Activated T-helper 17 cell treated with anti-CD3 and anti-CD28 coated beads, Interleukin-2, amount 50 U/mL, for 72 hours (primary cell): ENCODE measurements around the gene EHMT1. TPM values are rescaled to one million over a fixed set of nuclear protein-coding genes. Genes with fewer than 3 reads are reported as not detected.
"Not testable (repeated sequence)": the region's sequence is repeated elsewhere in the genome, so short reads cannot be mapped to it uniquely, and the experiment has no call there.

Experiments used
- ATAC-seq: fragments of 150-1000 bp; cut with Tn5 transposase; replicated peaks from 2 replicates; pipeline ENCODE4 v1.10.0; 2021; ENCODE audit warnings: mild to moderate bottlenecking, moderate library complexity
- H3K27ac Mint-ChIP-seq: one replicate; pipeline ENCODE4 v1.8.0; 2022; ENCODE audit warnings: mixed read lengths
- H3K27me3 Mint-ChIP-seq: one replicate; pipeline ENCODE4 v1.8.0; 2022; ENCODE audit warnings: mixed read lengths
- H3K36me3 Mint-ChIP-seq: one replicate; pipeline ENCODE4 v1.8.0; 2022; ENCODE audit warnings: low read depth, mild to moderate bottlenecking, mixed read lengths
- H3K4me1 Mint-ChIP-seq: one replicate; pipeline ENCODE4 v1.8.0; 2022; ENCODE audit warnings: mixed read lengths
- H3K4me3 Mint-ChIP-seq: one replicate; pipeline ENCODE4 v1.8.0; 2022; ENCODE audit warnings: mild to moderate bottlenecking, mixed read lengths
- H3K9me3 Mint-ChIP-seq: one replicate; pipeline ENCODE4 v1.8.0; 2022; ENCODE audit warnings: mixed read lengths
- total RNA-seq, 2 donors: library from RNA; stranded (reverse); gene quantifications; one replicate each; pipeline ENCODE4 v1.2.3, GENCODE V29; 2022

EHMT1 gene
- total RNA-seq, 2 donors from 2014 or later, result 77.2 to 77.8 TPM

- Mint-ChIP-seq H3K27me3 (no peaks in the 10 kb centered on the region), H3K4me1 (peaks cover 20% of the 10 kb centered on the region), H3K36me3 (peaks cover 48% of the 10 kb centered on the region), H3K27ac (peak overlapping the region; percentile 95), H3K4me3 (peak overlapping the region; percentile 98), H3K9me3 (no peaks in the 10 kb centered on the region)
- ATAC-seq, result peak; percentile 21
Measured at GRCh38 chr9:137619240-137620047, 639 bp downstream of the EHMT1 start.

GRCh38 chr9:137620048-137620405 lies 1.2 kb downstream of the EHMT1 start:
- peak overlapping the region; percentile 98 for H3K4me3 Mint-ChIP-seq
- peaks cover 22% of the 10 kb centered on the region for H3K4me1 Mint-ChIP-seq
- H3K36me3 Mint-ChIP-seq, result peaks cover 42% of the 10 kb centered on the region
- no peaks in the 10 kb centered on the region for H3K27me3 Mint-ChIP-seq
- H3K27ac Mint-ChIP-seq, result peak overlapping the region; percentile 95
- no peaks in the 10 kb centered on the region for H3K9me3 Mint-ChIP-seq
- peak; percentile 20 for ATAC-seq

- no peak overlapping the region for H3K27ac Mint-ChIP-seq
Measured at GRCh38 chr9:137620581-137620980, 1.8 kb downstream of the EHMT1 start.

GRCh38 chr9:137621131-137621757 lies 2.4 kb downstream of the EHMT1 start:
- H3K9me3 Mint-ChIP-seq, result no peaks in the 10 kb centered on the region
- H3K4me1 Mint-ChIP-seq, result peaks cover 29% of the 10 kb centered on the region
- H3K4me3 Mint-ChIP-seq, result peak overlapping the region; percentile 98
- H3K27me3 Mint-ChIP-seq, result no peaks in the 10 kb centered on the region
- H3K36me3 Mint-ChIP-seq, result peaks cover 40% of the 10 kb centered on the region
- no peak for ATAC-seq
- no peak overlapping the region for H3K27ac Mint-ChIP-seq

More at GRCh38 chr9:137620581-137620980, 1.8 kb downstream of the EHMT1 start:
- no peak for ATAC-seq
- peak overlapping the region; percentile 98 for H3K4me3 Mint-ChIP-seq
- H3K27me3 Mint-ChIP-seq, result no peaks in the 10 kb centered on the region
- H3K4me1 Mint-ChIP-seq, result peaks cover 27% of the 10 kb centered on the region
- peaks cover 42% of the 10 kb centered on the region for H3K36me3 Mint-ChIP-seq
- no peaks in the 10 kb centered on the region for H3K9me3 Mint-ChIP-seq

GRCh38 chr9:137622211-137622610 lies 3.4 kb downstream of the EHMT1 start:
- H3K4me3 Mint-ChIP-seq, ATAC-seq, H3K9me3 Mint-ChIP-seq, H3K27me3 Mint-ChIP-seq: not testable (repeated sequence)
- Mint-ChIP-seq H3K36me3 (peaks cover 33% of the 10 kb centered on the region), H3K27ac (peak overlapping the region; percentile 56), H3K4me1 (peaks cover 32% of the 10 kb centered on the region)

- Mint-ChIP-seq H3K36me3 (peaks cover 37% of the 10 kb centered on the region), H3K4me3 (peak overlapping the region; percentile 18), H3K27ac (no peak overlapping the region), H3K27me3 (no peaks in the 10 kb centered on the region), H3K4me1 (peaks cover 35% of the 10 kb centered on the region), H3K9me3 (no peaks in the 10 kb centered on the region)
- ATAC-seq, result no peak
Measured at GRCh38 chr9:137626464-137626863, 7.7 kb downstream of the EHMT1 start.

- not testable (repeated sequence) for ATAC-seq, H3K27me3 Mint-ChIP-seq, H3K27ac Mint-ChIP-seq, H3K9me3 Mint-ChIP-seq, H3K4me3 Mint-ChIP-seq
- H3K4me1 Mint-ChIP-seq, result peaks cover 36% of the 10 kb centered on the region
- peaks cover 32% of the 10 kb centered on the region for H3K36me3 Mint-ChIP-seq
Measured at GRCh38 chr9:137627406-137627805, 8.6 kb downstream of the EHMT1 start.

- Mint-ChIP-seq H3K27ac (peak overlapping the region; percentile 10), H3K36me3 (peaks cover 31% of the 10 kb centered on the region), H3K27me3 (no peaks in the 10 kb centered on the region), H3K9me3 (no peaks in the 10 kb centered on the region), H3K4me1 (peaks cover 43% of the 10 kb centered on the region), H3K4me3 (peak overlapping the region; percentile 85)
- ATAC-seq, result no peak
Measured at GRCh38 chr9:137630126-137630525, 11.3 kb downstream of the EHMT1 start.

- peak overlapping the region; percentile 85 for H3K4me3 Mint-ChIP-seq
- H3K27ac Mint-ChIP-seq, result peak overlapping the region; percentile 10
- no peak for ATAC-seq
Measured at GRCh38 chr9:137630679-137631078, 11.9 kb downstream of the EHMT1 start.

GRCh38 chr9:137631345-137632229 lies 12.8 kb downstream of the EHMT1 start:
- ATAC-seq, result no peak
- H3K4me1 Mint-ChIP-seq, result peaks cover 38% of the 10 kb centered on the region
- no peaks in the 10 kb centered on the region for H3K27me3 Mint-ChIP-seq
- H3K36me3 Mint-ChIP-seq, result peaks cover 38% of the 10 kb centered on the region
- H3K27ac Mint-ChIP-seq, result no peak overlapping the region
- H3K4me3 Mint-ChIP-seq, result no peak overlapping the region
- no peaks in the 10 kb centered on the region for H3K9me3 Mint-ChIP-seq

More at GRCh38 chr9:137630679-137631078, 11.9 kb downstream of the EHMT1 start:
- Mint-ChIP-seq H3K4me1 (peaks cover 37% of the 10 kb centered on the region), H3K36me3 (peaks cover 31% of the 10 kb centered on the region), H3K27me3 (no peaks in the 10 kb centered on the region), H3K9me3 (no peaks in the 10 kb centered on the region)

GRCh38 chr9:137632230-137633161 lies 13.7 kb downstream of the EHMT1 start:
- Mint-ChIP-seq H3K36me3 (peaks cover 38% of the 10 kb centered on the region), H3K4me1 (peaks cover 37% of the 10 kb centered on the region), H3K9me3 (no peaks in the 10 kb centered on the region), H3K27me3 (no peaks in the 10 kb centered on the region), H3K27ac (no peak overlapping the region), H3K4me3 (no peak overlapping the region)
- no peak for ATAC-seq

- H3K27me3 Mint-ChIP-seq, result no peaks in the 10 kb centered on the region
Measured at GRCh38 chr9:137634016-137634415, 15.2 kb downstream of the EHMT1 start.

GRCh38 chr9:137638680-137639079 lies 19.9 kb downstream of the EHMT1 start:
- Mint-ChIP-seq H3K4me3 (peak overlapping the region; percentile 80), H3K27me3 (no peaks in the 10 kb centered on the region), H3K4me1 (peaks cover 25% of the 10 kb centered on the region), H3K27ac (peak overlapping the region; percentile 90), H3K36me3 (peaks cover 47% of the 10 kb centered on the region), H3K9me3 (no peaks in the 10 kb centered on the region)
- ATAC-seq, result no peak

More at GRCh38 chr9:137634016-137634415, 15.2 kb downstream of the EHMT1 start:
- ATAC-seq, result no peak
- peaks cover 27% of the 10 kb centered on the region for H3K4me1 Mint-ChIP-seq
- H3K4me3 Mint-ChIP-seq, result no peak overlapping the region
- H3K27ac Mint-ChIP-seq, result no peak overlapping the region
- peaks cover 30% of the 10 kb centered on the region for H3K36me3 Mint-ChIP-seq
- no peaks in the 10 kb centered on the region for H3K9me3 Mint-ChIP-seq
